DMS 273 (cell line): ENCODE measurements around the gene TNRC6B.
"Not testable (repeated sequence)": the region's sequence is repeated elsewhere in the genome, so short reads cannot be mapped to it uniquely, and the experiment has no call there.

Experiments
- DNase-seq: peaks from one replicate; lab custom pipeline; 2025; ENCODE audit not compliant: unreplicated experiment; lab: John Stamatoyannopoulos, UW

TNRC6B gene

GRCh38 chr22:40177738-40178416 lies at the start of gene TNRC6B:
TNRC6B (plus strand) TSS chr22:40177925; CDS start chr22:40178136, 211 bp downstream.
- DNase-seq: peak; percentile 95

- DNase-seq: no peak
These were observed 48.7 kb upstream of the TNRC6B start for GRCh38 chr22:40128989-40129388.

GRCh38 chr22:40137132-40137531 lies 40.6 kb upstream of the TNRC6B start:
- no peak for DNase-seq

GRCh38 chr22:40138866-40139265 lies 38.9 kb upstream of the TNRC6B start:
- DNase-seq: no peak

GRCh38 chr22:40147388-40148176 lies 30.1 kb upstream of the TNRC6B start:
- DNase-seq: no peak

- DNase-seq: no peak
These were observed 24.5 kb upstream of the TNRC6B start for GRCh38 chr22:40153192-40153591.

GRCh38 chr22:40153705-40154104 lies 24.0 kb upstream of the TNRC6B start:
- DNase-seq: no peak

GRCh38 chr22:40156001-40156516 lies 21.7 kb upstream of the TNRC6B start:
- peak; percentile 34 for DNase-seq

GRCh38 chr22:40156682-40157081 lies 21.0 kb upstream of the TNRC6B start:
- DNase-seq: not testable (repeated sequence)

- DNase-seq: no peak
These were observed 20.3 kb upstream of the TNRC6B start for GRCh38 chr22:40157330-40157945.

GRCh38 chr22:40161194-40161593 lies 16.5 kb upstream of the TNRC6B start:
- DNase-seq: no peak

- DNase-seq: not testable (repeated sequence)
These were observed 12.2 kb upstream of the TNRC6B start for GRCh38 chr22:40165537-40165936.

- DNase-seq: no peak
These were observed 2.0 kb upstream of the TNRC6B start for GRCh38 chr22:40175611-40176244.

- DNase-seq: peak; percentile 64
These were observed 596 bp upstream of the TNRC6B start for GRCh38 chr22:40176921-40177737.

GRCh38 chr22:40178417-40179409 lies 988 bp downstream of the TNRC6B start:
- DNase-seq: peak; percentile 81

- no peak for DNase-seq
These were observed 1.8 kb downstream of the TNRC6B start for GRCh38 chr22:40179526-40179925.

GRCh38 chr22:40180403-40180802 lies 2.7 kb downstream of the TNRC6B start:
- DNase-seq: peak; percentile 16

GRCh38 chr22:40181323-40181722 lies 3.6 kb downstream of the TNRC6B start:
- no peak for DNase-seq

GRCh38 chr22:40182231-40182835 lies 4.6 kb downstream of the TNRC6B start:
- DNase-seq: peak; percentile 46
